Stimulated activated CD8-positive, alpha-beta memory T cell treated with anti-CD3 and anti-CD28 coated beads, Interleukin-15, amount 100 ng/mL, for 4 hours (primary cell): Measurements from ENCODE around the gene AMDHD2.
"Not testable (repeated sequence)": the region's sequence is repeated elsewhere in the genome, so short reads cannot be mapped to it uniquely, and the experiment has no call there.

Experiments used
- DNase-seq, 2 donors: peaks; one replicate each; pipeline ENCODE4 v3.0.0-alpha.2; 2020; ENCODE audit warnings: low read depth in 2 of 2

The AMDHD2 gene

GRCh38 chr16:2520097-2520783 is at the start of gene AMDHD2:
AMDHD2 (plus strand) TSS chr16:2520371; CDS start chr16:2520459, 88 bp downstream.
- peak; percentile 77 to 80 for DNase-seq

- no peak for DNase-seq
These were observed 49.6 kb upstream of the AMDHD2 start for GRCh38 chr16:2470603-2471015.

GRCh38 chr16:2471016-2471652 is 49.0 kb upstream of the AMDHD2 start, which contains the start of gene NTN3:
NTN3 (plus strand) TSS chr16:2471297; CDS start chr16:2471702, 405 bp downstream.
- no peak for DNase-seq

GRCh38 chr16:2471653-2472487 is 48.3 kb upstream of the AMDHD2 start:
- no peak for DNase-seq

- no peak for DNase-seq
These were observed 47.7 kb upstream of the AMDHD2 start for GRCh38 chr16:2472488-2472864.

- DNase-seq = no peak
These were observed 47.2 kb upstream of the AMDHD2 start for GRCh38 chr16:2472885-2473445.

- DNase-seq = no peak
These were observed 46.7 kb upstream of the AMDHD2 start for GRCh38 chr16:2473446-2473926.

- peak in 1 of 2 donors; percentile 44 for DNase-seq
These were observed 45.9 kb upstream of the AMDHD2 start for GRCh38 chr16:2473999-2474876.

- peak; percentile 61 to 73 for DNase-seq
These were observed 45.2 kb upstream of the AMDHD2 start, which contains the start of gene TBC1D24 for GRCh38 chr16:2474877-2475412. TBC1D24 (plus strand) TSS chr16:2475127; CDS start chr16:2496149, 21,022 bp downstream.

- DNase-seq = peak in 1 of 2 donors; percentile 36
These were observed 44.5 kb upstream of the AMDHD2 start for GRCh38 chr16:2475413-2476344.

- no peak for DNase-seq
These were observed 43.8 kb upstream of the AMDHD2 start for GRCh38 chr16:2476345-2476720.

GRCh38 chr16:2476741-2477140 is 43.4 kb upstream of the AMDHD2 start:
- DNase-seq = no peak

- no peak for DNase-seq
These were observed 42.8 kb upstream of the AMDHD2 start for GRCh38 chr16:2477327-2477726.

- DNase-seq = no peak
These were observed 41.9 kb upstream of the AMDHD2 start for GRCh38 chr16:2478279-2478678.

GRCh38 chr16:2479996-2480395 is 40.2 kb upstream of the AMDHD2 start:
- DNase-seq = not testable (repeated sequence)

- no peak for DNase-seq
These were observed 39.2 kb upstream of the AMDHD2 start for GRCh38 chr16:2480948-2481347.

GRCh38 chr16:2481676-2482075 is 38.5 kb upstream of the AMDHD2 start:
- DNase-seq = no peak

- DNase-seq = no peak
These were observed 37.9 kb upstream of the AMDHD2 start for GRCh38 chr16:2482249-2482648.
